ENCODE measurements around the gene COQ10B. TPM values are rescaled to one million over a fixed set of nuclear protein-coding genes. Genes with fewer than 3 reads are reported as not detected.

COQ10B gene
- total RNA-seq, 1 experiment from 2014 or later, result 23.5 TPM

DNA sequence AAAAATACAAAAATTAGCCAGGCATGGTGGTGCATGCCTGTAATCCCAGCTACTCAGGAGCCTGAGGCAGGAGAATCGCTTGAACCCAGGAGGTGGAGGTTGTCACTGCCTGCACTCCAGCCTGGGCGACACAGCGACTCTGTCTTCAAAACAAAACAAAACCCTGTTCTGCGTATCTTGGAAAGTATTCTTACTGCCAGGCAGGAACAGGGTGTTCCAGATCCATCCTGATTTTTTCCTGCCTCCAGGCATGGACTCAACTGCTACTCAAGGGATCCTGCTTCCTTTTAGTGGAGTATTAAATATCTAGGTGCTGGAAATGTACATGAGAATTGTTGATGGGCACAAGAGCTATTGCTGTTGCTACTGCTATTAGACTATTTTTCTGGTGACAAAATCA, 34.0 kb downstream of the COQ10B start:
- POLR2A ChIA-PET (ENCODE audit: unreplicated experiment), result no interaction called here
- no peak overlapping the region for H3K4me3 ChIP-seq (ENCODE audit: low read length)
- TF ChIP-seq EZH2phosphoT487 (IDR thresholded peaks at IDR 0.05; ENCODE audit: borderline replicate concordance, low read length) (no peak), EZH2 (IDR thresholded peaks at IDR 0.05; ENCODE audit: low read length, unreplicated experiment) (no peak)
- TF ChIP-seq, protein P1, sequence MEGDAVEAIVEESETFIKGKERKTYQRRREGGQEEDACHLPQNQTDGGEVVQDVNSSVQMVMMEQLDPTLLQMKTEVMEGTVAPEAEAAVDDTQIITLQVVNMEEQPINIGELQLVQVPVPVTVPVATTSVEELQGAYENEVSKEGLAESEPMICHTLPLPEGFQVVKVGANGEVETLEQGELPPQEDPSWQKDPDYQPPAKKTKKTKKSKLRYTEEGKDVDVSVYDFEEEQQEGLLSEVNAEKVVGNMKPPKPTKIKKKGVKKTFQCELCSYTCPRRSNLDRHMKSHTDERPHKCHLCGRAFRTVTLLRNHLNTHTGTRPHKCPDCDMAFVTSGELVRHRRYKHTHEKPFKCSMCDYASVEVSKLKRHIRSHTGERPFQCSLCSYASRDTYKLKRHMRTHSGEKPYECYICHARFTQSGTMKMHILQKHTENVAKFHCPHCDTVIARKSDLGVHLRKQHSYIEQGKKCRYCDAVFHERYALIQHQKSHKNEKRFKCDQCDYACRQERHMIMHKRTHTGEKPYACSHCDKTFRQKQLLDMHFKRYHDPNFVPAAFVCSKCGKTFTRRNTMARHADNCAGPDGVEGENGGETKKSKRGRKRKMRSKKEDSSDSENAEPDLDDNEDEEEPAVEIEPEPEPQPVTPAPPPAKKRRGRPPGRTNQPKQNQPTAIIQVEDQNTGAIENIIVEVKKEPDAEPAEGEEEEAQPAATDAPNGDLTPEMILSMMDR (conservative IDR thresholded peaks at IDR 0.05; ENCODE audit: low read depth, low read length), result no peak
- H3K4me2 ChIP-seq (ENCODE audit: low read length), result no peak overlapping the region
- H2AFZ ChIP-seq (ENCODE audit: low read length), result no peak overlapping the region
- no TSS peak for BruUV-seq (replicated peaks)
- H3K9me3 ChIP-seq (ENCODE audit: low read length), result peaks cover 10% of the 10 kb centered on the region; the same call in 1 of the 2 replicates
- H3K9me2 ChIP-seq (replicated peaks; ENCODE audit: low read length), result no peaks in the 10 kb centered on the region
- no peak overlapping the region for H3K27ac ChIP-seq (ENCODE audit: low read length)
- intact Hi-C loops (cut with micrococcal nuclease), result no loop called here
- H3K9ac ChIP-seq (ENCODE audit: low read length), result no peak overlapping the region
- H3K27me3 ChIP-seq (ENCODE audit: low read length), result no peaks in the 10 kb centered on the region
- H4K20me1 ChIP-seq (ENCODE audit: low read length), result peaks cover 18% of the 10 kb centered on the region
- no peaks in the 10 kb centered on the region for H3K4me1 ChIP-seq (ENCODE audit: insufficient read depth, low read length)
- ATAC-seq (no peak), DNase-seq (no peak)
- CTCF ChIA-PET, result no interaction called here
- H3K79me2 ChIP-seq (ENCODE audit: low read length), result peaks cover 15% of the 10 kb centered on the region; the same call in 1 of the 2 replicates
- H3K36me3 ChIP-seq (ENCODE audit: low read depth, low read length), result peaks cover 78% of the 10 kb centered on the region
- H3F3A ChIP-seq (ENCODE audit: low read length, unreplicated experiment), result peaks cover 28% of the 10 kb centered on the region

DNA sequence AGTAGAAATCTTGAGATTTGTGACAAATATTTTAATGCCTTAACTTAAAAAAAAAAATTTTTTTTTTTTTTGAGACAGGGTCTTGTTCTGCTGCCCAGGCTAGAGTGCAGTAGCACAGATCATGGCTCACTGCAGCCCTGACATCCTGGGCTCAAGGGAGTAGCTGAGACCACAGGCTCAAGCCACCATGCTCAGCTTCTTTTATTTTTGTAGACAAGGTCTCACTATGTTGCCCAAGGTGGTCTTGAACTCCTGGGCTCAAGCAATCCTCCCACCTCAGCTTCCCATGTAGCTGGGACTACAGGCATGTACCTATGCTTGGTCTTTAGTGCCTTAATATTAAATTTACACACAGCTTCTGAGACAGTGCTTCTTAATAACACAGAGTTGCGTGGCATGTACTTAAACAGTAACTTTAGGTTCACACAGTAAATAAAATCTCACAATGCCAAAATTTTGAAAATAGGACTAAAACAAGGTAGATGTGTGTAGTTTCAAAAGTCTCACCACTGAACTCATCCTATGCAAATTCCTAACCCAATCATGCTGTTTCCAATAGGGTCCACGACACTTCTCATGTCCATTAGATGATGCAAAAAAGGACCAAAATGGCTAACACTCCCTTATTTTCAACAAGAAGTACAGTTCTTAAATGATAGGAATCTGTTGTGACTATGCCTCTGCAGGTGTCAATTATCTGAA, 42.2 kb downstream of the COQ10B start:
- Histone ChIP-seq H3K4me3 (ENCODE audit: low read length) (peak overlapping the region; percentile 89), H3K27ac (ENCODE audit: low read length) (no peak overlapping the region), H3K36me3 (ENCODE audit: low read depth, low read length) (peaks cover 76% of the 10 kb centered on the region), H3K27me3 (ENCODE audit: low read length) (no peaks in the 10 kb centered on the region), H3K4me1 (ENCODE audit: insufficient read depth, low read length) (peaks cover 20% of the 10 kb centered on the region), H3K4me2 (ENCODE audit: low read length) (peak overlapping the region; percentile 78), H3F3A (ENCODE audit: low read length, unreplicated experiment) (peaks cover 4% of the 10 kb centered on the region), H2AFZ (ENCODE audit: low read length) (no peak overlapping the region), H3K9me2 (replicated peaks; ENCODE audit: low read length) (no peaks in the 10 kb centered on the region), H4K20me1 (ENCODE audit: low read length) (peaks cover 61% of the 10 kb centered on the region), H3K79me2 (ENCODE audit: low read length) (peaks cover 82% of the 10 kb centered on the region), H3K9ac (ENCODE audit: low read length) (no peak overlapping the region), H3K9me3 (ENCODE audit: low read length) (no peaks in the 10 kb centered on the region)
- ChIA-PET POLR2A (ENCODE audit: unreplicated experiment) (no interaction called here), CTCF (no interaction called here)
- TF ChIP-seq EZH2 (IDR thresholded peaks at IDR 0.05; ENCODE audit: low read length, unreplicated experiment) (no peak), EZH2phosphoT487 (IDR thresholded peaks at IDR 0.05; ENCODE audit: borderline replicate concordance, low read length) (no peak)
- TF ChIP-seq, protein P1 (conservative IDR thresholded peaks at IDR 0.05; ENCODE audit: low read depth, low read length), result no peak
- BruUV-seq (replicated peaks), result no TSS peak
- DNase-seq, result no peak
- intact Hi-C loops (cut with micrococcal nuclease), result loop anchor here (10.0 kb wide), 1 partner anchor 81 kb away; no protein-coding TSS in a partner anchor
- ATAC-seq, result no peak

DNA sequence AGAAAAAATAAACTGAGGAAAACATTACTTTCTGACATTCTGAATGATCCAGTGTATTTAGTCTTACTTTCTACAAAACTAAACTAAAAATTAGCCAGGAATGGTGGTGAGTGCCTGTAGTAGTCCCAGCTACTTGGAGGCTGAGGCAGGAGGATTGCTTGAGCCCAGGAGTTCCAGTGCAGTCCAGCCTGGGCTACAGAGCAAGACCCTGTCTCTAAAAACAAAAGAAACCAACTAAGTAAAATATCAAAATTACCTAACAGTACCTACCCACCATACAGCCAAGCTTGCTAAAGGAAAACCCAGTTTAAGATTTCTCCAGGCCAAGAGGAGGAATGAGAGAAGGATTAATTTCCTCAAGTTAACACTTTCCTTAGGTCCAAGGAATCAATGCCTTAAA, 43.3 kb downstream of the COQ10B start:
- no TSS peak for BruUV-seq (replicated peaks)
- Histone ChIP-seq H4K20me1 (ENCODE audit: low read length) (peaks cover 61% of the 10 kb centered on the region), H3K4me1 (ENCODE audit: insufficient read depth, low read length) (peaks cover 21% of the 10 kb centered on the region), H3K4me3 (ENCODE audit: low read length) (peak overlapping the region; percentile 89), H3K9me3 (ENCODE audit: low read length) (no peaks in the 10 kb centered on the region), H3K79me2 (ENCODE audit: low read length) (peaks cover 87% of the 10 kb centered on the region), H3K27me3 (ENCODE audit: low read length) (no peaks in the 10 kb centered on the region), H3K4me2 (ENCODE audit: low read length) (peak overlapping the region; percentile 78), H3K9ac (ENCODE audit: low read length) (no peak overlapping the region), H2AFZ (ENCODE audit: low read length) (no peak overlapping the region), H3K27ac (ENCODE audit: low read length) (no peak overlapping the region), H3F3A (ENCODE audit: low read length, unreplicated experiment) (peaks cover 2% of the 10 kb centered on the region), H3K36me3 (ENCODE audit: low read depth, low read length) (peaks cover 68% of the 10 kb centered on the region), H3K9me2 (replicated peaks; ENCODE audit: low read length) (no peaks in the 10 kb centered on the region)
- intact Hi-C loops (cut with micrococcal nuclease), result loop anchor here (10.0 kb wide), 1 partner anchor 82 kb away; no protein-coding TSS in a partner anchor
- ATAC-seq, result no peak
- CTCF ChIA-PET, result no interaction called here
- POLR2A ChIA-PET (ENCODE audit: unreplicated experiment), result interaction anchor here (0.7 kb wide), 1 partner anchor 440 kb away, joined by 3 read pairs; no protein-coding TSS in a partner anchor
- no peak for DNase-seq
- TF ChIP-seq EZH2 (IDR thresholded peaks at IDR 0.05; ENCODE audit: low read length, unreplicated experiment) (no peak), EZH2phosphoT487 (IDR thresholded peaks at IDR 0.05; ENCODE audit: borderline replicate concordance, low read length) (no peak)
- TF ChIP-seq, protein P1 (conservative IDR thresholded peaks at IDR 0.05; ENCODE audit: low read depth, low read length), result no peak
